NCI-H774 (cell line): Measurements from ENCODE around the gene RAMP2.
"Not testable (repeated sequence)": the region's sequence is repeated elsewhere in the genome, so short reads cannot be mapped to it uniquely, and the experiment has no call there.

Experiments used
- DNase-seq: peaks from one replicate; lab custom pipeline; 2025; lab: John Stamatoyannopoulos, UW

RAMP2 gene

DNA sequence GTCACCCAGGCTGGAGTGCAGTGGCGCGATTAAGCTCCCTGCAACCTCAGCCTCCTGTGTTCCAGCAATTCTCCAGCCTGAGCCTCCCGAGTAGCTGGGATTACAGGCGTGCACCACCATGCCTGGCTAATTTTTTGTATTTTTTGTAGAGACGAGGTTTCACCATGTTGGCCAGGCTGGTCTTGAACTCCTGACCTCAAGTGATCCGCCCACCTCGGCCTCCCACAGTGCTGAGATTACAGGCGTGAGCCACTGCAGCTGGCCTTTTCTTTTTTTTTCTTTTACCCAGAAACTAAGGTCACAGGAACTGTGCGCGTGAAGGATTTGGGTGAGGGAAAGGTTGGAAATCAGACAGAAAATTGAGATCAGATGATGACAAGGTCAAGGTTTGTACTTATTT, 8.9 kb downstream of the RAMP2 start:
- not testable (repeated sequence) for DNase-seq

DNA sequence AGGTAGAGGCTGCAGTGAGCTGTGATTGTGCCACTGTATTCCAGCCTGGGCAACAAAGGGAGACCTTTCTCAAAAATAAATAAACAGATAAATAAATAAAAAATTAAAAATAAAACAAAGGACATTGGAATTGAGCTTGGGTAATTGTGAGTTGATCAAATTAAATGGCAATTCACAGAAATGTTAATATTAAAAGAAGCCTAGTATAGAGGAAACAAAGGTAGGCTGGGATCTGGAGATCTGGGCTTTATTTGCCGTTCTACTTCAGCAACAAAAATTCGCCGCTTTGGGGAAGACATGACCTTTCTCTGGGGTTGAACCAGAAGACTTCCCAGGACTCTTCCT, 11.9 kb downstream of the RAMP2 start:
- DNase-seq: no peak

DNA sequence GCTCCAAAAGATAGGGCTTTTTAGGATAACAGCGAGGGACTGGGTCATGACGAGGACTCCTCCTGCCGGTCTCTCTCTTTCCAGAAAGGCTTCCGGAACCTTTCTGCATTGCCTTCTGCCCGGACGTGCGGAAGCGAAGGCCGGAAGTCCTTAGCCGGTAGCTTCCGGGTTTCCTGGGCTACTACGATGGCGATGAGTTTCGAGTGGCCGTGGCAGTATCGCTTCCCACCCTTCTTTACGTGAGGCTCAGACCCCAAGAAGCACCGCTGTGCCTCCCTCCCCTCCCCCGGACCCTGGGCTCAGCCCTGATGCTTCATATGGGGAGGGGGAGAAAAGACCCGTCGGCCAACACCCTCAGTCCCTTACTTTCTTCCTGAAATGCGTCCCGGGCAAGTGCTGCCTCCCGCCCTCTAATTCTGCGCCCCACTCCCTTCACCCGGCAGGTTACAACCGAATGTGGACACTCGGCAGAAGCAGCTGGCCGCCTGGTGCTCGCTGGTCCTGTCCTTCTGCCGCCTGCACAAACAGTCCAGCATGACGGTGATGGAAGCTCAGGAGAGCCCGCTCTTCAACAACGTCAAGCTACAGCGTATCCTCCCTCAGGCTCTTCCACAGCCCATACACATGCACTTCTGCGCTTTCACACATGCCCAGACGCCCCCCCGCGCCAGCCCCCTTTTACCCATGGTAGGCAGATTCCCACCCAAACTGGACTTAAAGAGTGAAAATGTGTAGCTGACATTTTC, 12.4 kb downstream of the RAMP2 start, which contains the start of gene VPS25:
VPS25 (plus strand) TSS at position 160 of the 746 bp plus-strand sequence; CDS start at position 187, 27 bp downstream.
- peak; percentile 89 for DNase-seq

DNA sequence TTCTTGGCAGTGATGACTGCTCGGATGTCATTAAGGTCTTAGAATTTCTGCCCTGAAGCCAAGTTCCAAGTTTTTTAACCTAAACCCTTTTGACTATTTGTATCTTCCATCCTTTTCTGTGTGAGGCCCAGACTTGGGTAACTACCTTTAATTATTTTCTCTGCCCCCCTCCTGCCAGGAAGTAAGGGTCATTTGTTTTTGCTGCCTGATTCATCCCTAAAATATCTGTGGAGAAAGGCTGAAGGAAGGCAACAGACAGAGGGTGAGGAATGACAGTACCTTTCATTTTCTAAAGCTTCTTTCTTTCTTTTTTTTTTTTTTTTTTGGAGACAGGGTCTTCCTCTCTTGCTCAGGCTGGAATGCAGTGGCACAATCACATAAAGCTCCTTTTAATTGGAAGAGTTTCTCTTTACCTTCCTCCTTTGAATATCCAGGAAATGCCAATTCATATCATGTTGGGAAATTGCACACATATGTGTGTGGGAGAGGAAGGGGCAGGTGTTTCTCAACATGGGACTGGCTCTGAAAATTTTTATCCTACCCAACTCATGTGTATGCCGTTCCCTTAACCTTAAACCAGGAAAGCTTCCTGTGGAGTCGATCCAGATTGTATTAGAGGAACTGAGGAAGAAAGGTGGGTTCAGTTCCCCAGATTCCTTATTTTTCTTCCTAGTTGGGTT, 13.2 kb downstream of the RAMP2 start:
- DNase-seq: no peak

DNA sequence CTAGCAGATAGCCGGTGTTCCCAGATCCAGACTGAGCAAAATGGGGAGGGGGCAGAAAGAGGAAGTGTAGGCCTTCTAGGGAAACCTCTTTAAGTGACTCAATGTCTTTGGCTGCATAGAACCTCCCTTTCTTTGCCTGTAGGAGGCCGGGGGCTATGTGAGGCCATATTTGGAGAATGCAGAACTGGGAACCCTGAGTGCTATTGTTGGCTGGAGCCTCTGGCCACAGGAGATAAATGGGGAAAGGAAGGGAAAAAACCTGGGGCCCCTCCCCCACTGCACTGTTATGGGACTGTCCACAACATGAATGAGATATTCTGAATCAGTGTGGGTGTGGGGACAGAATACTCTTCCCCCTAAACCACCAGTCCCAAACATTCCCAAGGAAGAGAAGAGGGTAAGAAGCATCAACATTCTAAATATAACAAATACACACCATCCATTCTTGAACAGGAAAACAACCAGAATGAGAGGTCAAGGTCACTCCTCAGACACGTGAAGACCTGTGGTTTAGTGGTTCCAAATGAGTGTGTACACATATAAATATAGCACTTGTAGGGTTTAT, 14.6 kb downstream of the RAMP2 start:
- no peak for DNase-seq

DNA sequence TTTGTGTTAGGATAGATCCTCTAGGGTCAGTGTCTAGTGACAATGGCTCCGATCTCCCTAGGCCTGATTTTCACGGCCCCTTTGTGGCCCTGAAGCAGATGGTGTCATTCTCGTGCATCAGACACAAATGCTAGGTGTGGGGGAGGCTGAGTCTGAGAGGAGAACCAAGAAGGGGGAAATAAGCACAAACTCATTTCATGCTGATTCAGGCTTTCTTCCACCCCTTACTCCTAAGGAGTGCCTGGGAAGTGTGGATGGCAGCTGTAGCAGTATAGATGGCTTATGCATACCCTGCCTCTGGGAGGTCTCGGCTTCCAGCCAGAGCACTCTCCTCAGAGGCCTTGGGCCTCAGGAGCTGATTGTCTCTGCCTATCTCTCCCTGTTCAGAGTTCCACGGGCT, 17.5 kb downstream of the RAMP2 start:
- DNase-seq: no peak

DNA sequence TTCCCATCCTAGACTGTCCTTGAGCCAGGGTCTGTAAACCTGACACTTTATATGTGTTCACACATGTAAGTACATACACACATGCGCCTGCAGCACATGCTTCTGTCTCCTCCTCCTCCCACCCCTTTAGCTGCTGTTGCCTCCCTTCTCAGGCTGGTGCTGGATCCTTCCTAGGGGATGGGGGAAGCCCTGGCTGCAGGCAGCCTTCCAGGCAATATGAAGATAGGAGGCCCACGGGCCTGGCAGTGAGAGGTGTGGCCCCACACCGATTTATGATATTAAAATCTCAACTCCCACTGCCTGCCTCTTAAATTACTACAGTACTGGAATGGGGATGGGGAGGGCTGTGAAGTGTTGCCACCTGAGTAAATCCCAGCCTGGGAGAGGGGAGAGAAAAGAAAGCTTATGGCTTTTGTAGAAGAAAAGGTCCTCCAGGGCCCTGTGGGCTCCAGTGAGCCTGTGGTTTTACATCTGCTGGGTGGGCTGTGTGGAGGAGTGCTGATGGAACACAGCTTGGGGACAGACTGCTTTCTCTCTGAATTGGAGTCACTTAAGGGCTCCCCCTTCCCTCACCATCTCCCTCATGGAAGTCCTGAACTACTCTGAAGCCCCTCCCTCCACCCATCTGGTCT, 18.4 kb downstream of the RAMP2 start:
- no peak for DNase-seq

GRCh38 chr17:42779936-42780850, 19.2 kb downstream of the RAMP2 start, which contains the start of gene WNK4:
Gene WNK4, plus strand, starts transcription at chr17:42780610. Its CDS starts 89 bp downstream, at chr17:42780699.
- DNase-seq: no peak

- DNase-seq: no peak
Measured at GRCh38 chr17:42780851-42781638, 20.0 kb downstream of the RAMP2 start.

GRCh38 chr17:42781639-42782165, 20.7 kb downstream of the RAMP2 start:
- DNase-seq: no peak

- no peak for DNase-seq
Measured at GRCh38 chr17:42782166-42783061, 21.4 kb downstream of the RAMP2 start.

GRCh38 chr17:42783062-42783790, 22.2 kb downstream of the RAMP2 start:
- DNase-seq: no peak

DNA sequence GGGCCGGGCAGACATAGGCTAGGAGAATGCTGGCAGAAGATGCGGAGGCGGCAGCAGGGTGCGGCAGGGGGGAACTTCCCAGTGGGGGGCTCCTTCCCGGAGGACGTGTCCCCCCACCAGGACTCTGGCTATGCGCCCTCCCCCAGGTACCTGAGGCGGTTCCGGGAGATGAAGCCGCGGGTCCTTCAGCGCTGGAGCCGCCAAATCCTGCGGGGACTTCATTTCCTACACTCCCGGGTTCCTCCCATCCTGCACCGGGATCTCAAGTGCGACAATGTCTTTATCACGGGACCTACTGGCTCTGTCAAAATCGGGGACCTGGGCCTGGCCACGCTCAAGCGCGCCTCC, 22.7 kb downstream of the RAMP2 start:
- DNase-seq: no peak

GRCh38 chr17:42784409-42784808, 23.4 kb downstream of the RAMP2 start:
- DNase-seq: no peak

- DNase-seq: no peak
Measured at GRCh38 chr17:42784811-42785592, 24.0 kb downstream of the RAMP2 start.

- no peak for DNase-seq
Measured at GRCh38 chr17:42787266-42787665, 26.2 kb downstream of the RAMP2 start.

DNA sequence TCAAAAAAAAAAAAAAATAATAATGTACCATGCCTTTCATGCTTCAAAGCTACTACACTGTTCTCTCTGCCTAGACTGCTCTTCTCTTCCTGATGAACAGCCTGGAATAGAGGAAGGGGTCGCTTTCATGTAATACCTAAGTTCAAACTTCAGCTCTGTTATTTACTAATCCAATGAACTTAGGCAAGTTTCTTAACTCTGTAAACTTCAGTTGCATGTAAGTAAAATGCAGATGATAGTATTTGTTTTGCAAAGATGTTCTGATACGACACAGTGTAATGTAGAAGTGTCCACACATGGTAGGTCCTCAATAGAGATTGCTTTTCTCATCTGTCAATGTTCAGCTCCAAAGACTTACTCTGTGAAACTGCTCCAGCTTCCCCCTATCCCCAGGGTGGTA, 30.9 kb downstream of the RAMP2 start:
- no peak for DNase-seq

DNA sequence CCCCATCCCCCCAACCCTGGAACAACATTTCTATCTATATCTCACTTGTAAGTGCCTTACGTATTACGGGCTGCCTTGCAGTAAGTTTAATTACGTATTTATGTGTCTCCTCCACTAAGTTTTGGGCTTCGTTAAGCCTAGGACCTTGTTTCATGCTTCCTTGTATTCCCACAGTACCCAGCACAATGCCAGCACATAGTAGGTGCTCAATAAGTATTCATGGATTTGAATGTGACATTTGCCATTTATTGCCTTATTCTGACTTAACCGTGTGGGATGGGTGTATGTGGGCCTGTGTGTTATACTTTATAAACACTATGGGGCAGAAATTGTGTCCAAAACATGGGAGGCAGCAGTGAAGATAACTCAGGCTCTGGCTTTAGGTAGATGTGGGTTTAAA, 31.5 kb downstream of the RAMP2 start:
- no peak for DNase-seq
